Esophagus squamous epithelium (tissue), 5 donors: ENCODE measurements around the gene TNFSF11. TPM values are rescaled to one million over a fixed set of nuclear protein-coding genes. Genes with fewer than 3 reads are reported as not detected.

Source experiments
- DNase-seq: peaks from one replicate; lab custom pipeline; 2025; lab: John Stamatoyannopoulos, UW
- H3K27ac ChIP-seq, 4 donors: fragments of 200-600 bp; sonication (generic); one replicate each; pipeline ENCODE4 v1.5.1; 2016 to 2019; ENCODE audit warnings: mild to moderate bottlenecking in 1 of 4
- H3K27me3 ChIP-seq, 4 donors: fragments of 200-600 bp; sonication (generic); 1 replicate in 3 of 4; 2 replicates in 1 of 4; pipeline versions ENCODE4 v1.5.1 to v1.6.0; 2017 to 2021; ENCODE audit warnings: antibody characterized with exemption in 1 of 4
- H3K36me3 ChIP-seq, 3 donors: fragments of 200-600 bp; sonication (generic); one replicate each; pipeline ENCODE4 v1.5.1; 2016 to 2019
- H3K4me1 ChIP-seq, 3 donors: fragments of 200-600 bp; sonication (generic); one replicate each; pipeline ENCODE4 v1.5.1; 2017 to 2019
- H3K4me3 ChIP-seq, 4 donors: fragments of 200-600 bp; sonication (generic); 1 replicate in 3 of 4; 2 replicates in 1 of 4; pipeline ENCODE4 v1.5.1; 2016 to 2019; ENCODE audit warnings: mild to moderate bottlenecking in 2 of 4, moderate library complexity in 1 of 4
- H3K9me3 ChIP-seq, 3 donors: fragments of 200-600 bp; sonication (generic); one replicate each; pipeline ENCODE4 v1.5.1; 2016 to 2019
- CTCF ChIP-seq, 6 experiments: fragments of 450-650 bp in 4 of 6; fragments of 200-600 bp in 2 of 6; sonication (generic) in 2 of 6; IDR thresholded peaks; one replicate each; pipeline ENCODE4 v1.5.1; 2016 to 2019; ENCODE audit warnings: antibody characterized with exemption in 6 of 6, mild to moderate bottlenecking in 4 of 6, moderate library complexity in 4 of 6
- POLR2A ChIP-seq, 4 donors: fragments of 450-650 bp; IDR thresholded peaks; one replicate each; pipeline ENCODE4 v1.6.1; 2017; ENCODE audit warnings: antibody characterized with exemption in 4 of 4, mild to moderate bottlenecking in 4 of 4, moderate library complexity in 3 of 4
- WGBS, 2 donors: methylation state at CpG; one replicate each; pipeline ENCODE4 v1.1.5; 2018; 5-methylcytosine and 5-hydroxymethylcytosine counted together
- intact Hi-C: fragments of 100-400 bp; cut with DNase I; formaldehyde crosslinking; loops from one replicate; pipeline ENCODE4 v1.15.0; 2022
- total RNA-seq, 4 donors: library from RNA; depleted of rRNA; stranded (reverse); fragments of >200 nt; gene quantifications; one replicate each; pipeline ENCODE4 v1.1.0, GENCODE V29; 2016
- donor health status: DM: yes; HTN: yes; CAD: no.

The TNFSF11 gene
- total RNA-seq, 4 donors from 2014 or later, result 0.18 to 0.45 TPM; not detected in 2

GRCh38 chr13:42617221-42617620 lies 43.3 kb downstream of the TNFSF11 start:
- Histone ChIP-seq H3K27me3 (peaks cover 0 to 17% (median 0%) of the 10 kb centered on the region in 4 donors), H3K4me3 (no peak overlapping the region), H3K9me3 (no peaks in the 10 kb centered on the region), H3K4me1 (peaks cover 0 to 6% (median 0%) of the 10 kb centered on the region in 3 donors), H3K36me3 (no peaks in the 10 kb centered on the region), H3K27ac (no peak overlapping the region)
- no peak for TF ChIP-seq POLR2A (IDR thresholded peaks at IDR 0.05)
- TF ChIP-seq CTCF (IDR thresholded peaks at IDR 0.05), result no peak
- intact Hi-C loops, result no loop called here
- WGBS, 2 donors, result 68 to 77% methylated on average over 3 of the region's 3 CpGs
- no peak for DNase-seq

- Histone ChIP-seq H3K4me3 (no peak overlapping the region), H3K9me3 (no peaks in the 10 kb centered on the region), H3K27ac (no peak overlapping the region), H3K27me3 (no peaks in the 10 kb centered on the region), H3K36me3 (no peaks in the 10 kb centered on the region), H3K4me1 (peaks cover 0 to 2% (median 0%) of the 10 kb centered on the region in 3 donors)
- 44 to 60% methylated on average over 2 of the region's 2 CpGs for WGBS, 2 donors
- no peak for TF ChIP-seq POLR2A (IDR thresholded peaks at IDR 0.05)
- no peak for TF ChIP-seq CTCF (IDR thresholded peaks at IDR 0.05)
- intact Hi-C loops, result no loop called here
- DNase-seq, result no peak
These were observed 50.0 kb downstream of the TNFSF11 start for GRCh38 chr13:42623916-42624315.

GRCh38 chr13:42625611-42626010 lies 51.7 kb downstream of the TNFSF11 start:
- Histone ChIP-seq H3K36me3 (no peaks in the 10 kb centered on the region), H3K4me3 (no peak overlapping the region), H3K4me1 (no peaks in the 10 kb centered on the region), H3K27me3 (no peaks in the 10 kb centered on the region), H3K9me3 (no peaks in the 10 kb centered on the region), H3K27ac (no peak overlapping the region)
- DNase-seq, result no peak
- TF ChIP-seq CTCF (IDR thresholded peaks at IDR 0.05) (no peak), POLR2A (IDR thresholded peaks at IDR 0.05) (no peak)
- intact Hi-C loops, result no loop called here
- WGBS, 2 donors, result 87 to 100% methylated on average over 1 to 3 of the region's 3 CpGs

- DNase-seq, result no peak
- no peak overlapping the region for H3K4me3 ChIP-seq
- H3K27ac ChIP-seq, result no peak overlapping the region
- TF ChIP-seq CTCF (IDR thresholded peaks at IDR 0.05), result no peak
- TF ChIP-seq POLR2A (IDR thresholded peaks at IDR 0.05), result no peak
- H3K9me3 ChIP-seq, result no peaks in the 10 kb centered on the region
- no peaks in the 10 kb centered on the region for H3K27me3 ChIP-seq
- intact Hi-C loops, result no loop called here
- 86 to 90% methylated on average over 5 of the region's 5 CpGs for WGBS, 2 donors
- no peaks in the 10 kb centered on the region for H3K4me1 ChIP-seq
- H3K36me3 ChIP-seq, result no peaks in the 10 kb centered on the region
These were observed 52.4 kb downstream of the TNFSF11 start for GRCh38 chr13:42626176-42626860.

GRCh38 chr13:42628666-42629065 lies 54.7 kb downstream of the TNFSF11 start:
- intact Hi-C loops, result no loop called here
- Histone ChIP-seq H3K27me3 (no peaks in the 10 kb centered on the region), H3K36me3 (no peaks in the 10 kb centered on the region), H3K4me3 (no peak overlapping the region), H3K9me3 (no peaks in the 10 kb centered on the region), H3K4me1 (no peaks in the 10 kb centered on the region), H3K27ac (no peak overlapping the region)
- 78 to 81% methylated on average over 5 of the region's 5 CpGs for WGBS, 2 donors
- TF ChIP-seq POLR2A (IDR thresholded peaks at IDR 0.05), result no peak
- TF ChIP-seq CTCF (IDR thresholded peaks at IDR 0.05), result no peak
- DNase-seq, result no peak
